CD4-positive, alpha-beta T cell (primary cell): ENCODE measurements around the gene SORCS2. TPM values are rescaled to one million over a fixed set of nuclear protein-coding genes. Genes with fewer than 3 reads are reported as not detected.

Source experiments
- ATAC-seq: fragments of 200-7000 bp; cut with Tn5 transposase; one replicate; pipeline ENCODE4 v1.10.0; 2022; ENCODE audit warnings: mild to moderate bottlenecking; ENCODE audit not compliant: poor library complexity
- CTCF ChIA-PET: fragments of 350-600 bp; sonication (Branson Sonifier 250); formaldehyde crosslinking; loops from one replicate; lab custom pipeline; 2021; ENCODE audit warnings: antibody characterized with exemption, inconsistent platforms; lab: Charles Lee
- POLR2A ChIA-PET: fragments of 350-600 bp; sonication (Branson Sonifier 250); formaldehyde crosslinking; loops from one replicate; lab custom pipeline; 2021; ENCODE audit warnings: antibody characterized with exemption, inconsistent platforms; lab: Charles Lee
- DNase-seq, 14 experiments: peaks; one replicate each; pipeline ENCODE4 v3.0.0-alpha.2; 2013 to 2020; ENCODE audit warnings: mixed read lengths in 2 of 14
- H3K27ac ChIP-seq, 2 donors: one replicate each; pipeline versions ENCODE4 v1.5.1 to v1.7.0; 2013; ENCODE audit warnings: low read length in 2 of 2, low read depth in 1 of 2, mild to moderate bottlenecking in 1 of 2
- H3K27me3 ChIP-seq, 2 experiments: 1 replicate in 1 of 2; 2 replicates in 1 of 2; pipeline versions ENCODE4 v1.6.1 to v1.7.0; 2013; ENCODE audit warnings: low read length in 2 of 2, control low read depth in 1 of 2, mild to moderate bottlenecking in 1 of 2, moderate library complexity in 1 of 2; ENCODE audit not compliant: insufficient read depth in 2 of 2, control insufficient read depth in 1 of 2
- H3K36me3 ChIP-seq: one replicate; pipeline ENCODE4 v1.6.1; 2013; ENCODE audit warnings: low read length, control low read depth; ENCODE audit not compliant: insufficient read depth
- H3K4me1 ChIP-seq: one replicate; pipeline ENCODE4 v1.6.1; 2013; ENCODE audit warnings: low read length, control low read depth; ENCODE audit not compliant: insufficient read depth
- H3K4me3 ChIP-seq: one replicate; pipeline ENCODE4 v1.5.1; 2013; ENCODE audit warnings: mild to moderate bottlenecking, low read length, moderate library complexity
- H3K9me3 ChIP-seq, 2 experiments: 1 replicate in 1 of 2; 2 replicates in 1 of 2; pipeline versions ENCODE4 v1.6.1 to v1.7.0; 2013; ENCODE audit warnings: low read length in 2 of 2, mild to moderate bottlenecking in 2 of 2, control low read depth in 1 of 2, moderate library complexity in 1 of 2; ENCODE audit not compliant: control insufficient read depth in 1 of 2, insufficient read depth in 1 of 2
- H3K27ac Mint-ChIP-seq: one replicate; pipeline ENCODE4 v1.8.0; 2020; ENCODE audit warnings: mixed read lengths
- H3K27me3 Mint-ChIP-seq: one replicate; pipeline ENCODE4 v1.8.0; 2021; ENCODE audit warnings: mixed read lengths
- H3K36me3 Mint-ChIP-seq: one replicate; pipeline ENCODE4 v1.8.0; 2021; ENCODE audit warnings: low read depth, mixed read lengths
- H3K4me1 Mint-ChIP-seq: one replicate; pipeline ENCODE4 v1.8.0; 2021; ENCODE audit warnings: low read depth, mixed read lengths
- H3K4me3 Mint-ChIP-seq: one replicate; pipeline ENCODE4 v1.8.0; 2020; ENCODE audit warnings: mild to moderate bottlenecking, mixed read lengths
- H3K9me3 Mint-ChIP-seq: one replicate; pipeline ENCODE4 v1.8.0; 2020; ENCODE audit warnings: mixed read lengths
- intact Hi-C, 2 experiments: fragments of 100-400 bp; cut with DNase I in 1 of 2; cut with micrococcal nuclease in 1 of 2; formaldehyde crosslinking; loops; one replicate each; pipeline versions ENCODE4 v1.15.1 to v1.9.0; 2023 to 2025; cut with DNase I, micrococcal nuclease
- total RNA-seq, 174 experiments: library from RNA in 2 of 174; stranded (reverse) in 2 of 174; gene quantifications; one replicate each; pipeline ENCODE4 v1.2.3 and lab custom pipeline; 2021 to 2026
- TF ChIP-seq, protein P1 (sequence below): fragments of 200-600 bp; IDR thresholded peaks from one replicate; pipeline ENCODE4 v1.8.0; 2022; ENCODE audit warnings: antibody characterized with exemption, mild to moderate bottlenecking

SORCS2 gene
- total RNA-seq, 2 experiments from 2014 or later, result not detected

DNA sequence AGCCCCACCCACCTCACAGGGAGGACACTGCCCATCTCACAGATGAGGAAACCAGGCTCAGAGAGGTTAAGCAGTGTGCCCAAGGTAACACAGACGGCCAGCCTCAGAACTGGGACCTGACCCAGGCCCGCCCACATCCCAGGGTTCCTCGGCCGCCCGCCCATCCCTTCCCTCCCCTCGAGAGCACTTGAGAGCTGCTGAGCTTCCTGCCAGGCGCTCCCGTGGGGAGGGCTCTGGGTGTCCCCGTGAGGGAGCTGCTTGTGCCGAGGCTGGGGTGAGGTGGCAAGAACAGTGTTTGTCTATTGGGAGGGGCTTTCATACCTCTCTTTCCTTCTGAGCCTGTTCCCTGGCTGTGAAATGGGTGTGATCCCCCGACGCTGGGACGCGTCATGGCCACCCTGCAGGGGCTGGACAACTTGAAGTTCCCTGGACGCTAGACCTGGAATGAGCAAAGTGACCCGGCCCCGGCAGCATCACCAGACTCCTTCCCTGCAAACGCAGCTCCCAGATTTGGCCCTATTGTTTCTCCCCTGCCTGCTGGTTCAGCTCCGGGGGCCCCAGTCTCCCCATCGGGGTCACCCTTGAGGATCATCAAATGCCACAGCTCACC is 542.4 kb downstream of the SORCS2 start:
- ATAC-seq (no peak), DNase-seq (no peak)
- Histone ChIP-seq H3K27ac (no peak overlapping the region), H3K27me3 (no peaks in the 10 kb centered on the region), H3K9me3 (peaks cover 0 to 29% of the 10 kb centered on the region in 2 experiments), H3K4me1 (no peaks in the 10 kb centered on the region), H3K4me3 (no peak overlapping the region), H3K36me3 (no peaks in the 10 kb centered on the region)
- no peak overlapping the region for H3K4me3 Mint-ChIP-seq
- no peaks in the 10 kb centered on the region for H3K9me3 Mint-ChIP-seq
- H3K36me3 Mint-ChIP-seq, result no peaks in the 10 kb centered on the region
- CTCF ChIA-PET, result no interaction called here
- TF ChIP-seq, protein P1, sequence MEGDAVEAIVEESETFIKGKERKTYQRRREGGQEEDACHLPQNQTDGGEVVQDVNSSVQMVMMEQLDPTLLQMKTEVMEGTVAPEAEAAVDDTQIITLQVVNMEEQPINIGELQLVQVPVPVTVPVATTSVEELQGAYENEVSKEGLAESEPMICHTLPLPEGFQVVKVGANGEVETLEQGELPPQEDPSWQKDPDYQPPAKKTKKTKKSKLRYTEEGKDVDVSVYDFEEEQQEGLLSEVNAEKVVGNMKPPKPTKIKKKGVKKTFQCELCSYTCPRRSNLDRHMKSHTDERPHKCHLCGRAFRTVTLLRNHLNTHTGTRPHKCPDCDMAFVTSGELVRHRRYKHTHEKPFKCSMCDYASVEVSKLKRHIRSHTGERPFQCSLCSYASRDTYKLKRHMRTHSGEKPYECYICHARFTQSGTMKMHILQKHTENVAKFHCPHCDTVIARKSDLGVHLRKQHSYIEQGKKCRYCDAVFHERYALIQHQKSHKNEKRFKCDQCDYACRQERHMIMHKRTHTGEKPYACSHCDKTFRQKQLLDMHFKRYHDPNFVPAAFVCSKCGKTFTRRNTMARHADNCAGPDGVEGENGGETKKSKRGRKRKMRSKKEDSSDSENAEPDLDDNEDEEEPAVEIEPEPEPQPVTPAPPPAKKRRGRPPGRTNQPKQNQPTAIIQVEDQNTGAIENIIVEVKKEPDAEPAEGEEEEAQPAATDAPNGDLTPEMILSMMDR, result no peak
- intact Hi-C loops, result no loop called here
- no peaks in the 10 kb centered on the region for H3K4me1 Mint-ChIP-seq
- POLR2A ChIA-PET, result no interaction called here
- no peak overlapping the region for H3K27ac Mint-ChIP-seq
- H3K27me3 Mint-ChIP-seq, result no peaks in the 10 kb centered on the region

DNA sequence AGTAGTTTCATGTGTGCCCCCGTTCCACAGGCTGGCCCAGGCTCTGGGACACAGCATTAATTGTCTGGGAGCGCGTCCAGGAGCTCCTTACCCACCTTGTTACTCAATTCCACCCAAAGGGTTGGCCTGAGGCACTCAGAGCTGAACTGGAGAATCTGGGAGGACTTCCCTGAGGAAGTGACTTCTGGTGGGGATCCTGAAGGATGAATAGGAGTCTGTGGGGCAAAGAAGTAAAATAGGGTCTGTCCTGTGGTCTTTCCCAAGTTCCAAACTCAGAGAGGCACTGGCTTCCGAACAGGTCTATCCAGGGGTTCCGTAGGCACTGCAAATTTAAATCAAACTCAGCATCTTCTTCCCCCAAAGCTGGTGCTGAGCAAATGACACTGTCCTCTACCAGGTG is 543.1 kb downstream of the SORCS2 start:
- CTCF ChIA-PET, result no interaction called here
- POLR2A ChIA-PET, result no interaction called here
- Mint-ChIP-seq H3K27me3 (no peaks in the 10 kb centered on the region), H3K4me3 (no peak overlapping the region), H3K36me3 (no peaks in the 10 kb centered on the region), H3K9me3 (no peaks in the 10 kb centered on the region), H3K27ac (no peak overlapping the region), H3K4me1 (no peaks in the 10 kb centered on the region)
- Histone ChIP-seq H3K4me3 (no peak overlapping the region), H3K27ac (no peak overlapping the region), H3K27me3 (no peaks in the 10 kb centered on the region), H3K4me1 (no peaks in the 10 kb centered on the region), H3K9me3 (peaks cover 0 to 29% of the 10 kb centered on the region in 2 experiments), H3K36me3 (no peaks in the 10 kb centered on the region)
- no peak for ATAC-seq
- DNase-seq, result no peak
- TF ChIP-seq, protein P1, result no peak
- intact Hi-C loops, result no loop called here

DNA sequence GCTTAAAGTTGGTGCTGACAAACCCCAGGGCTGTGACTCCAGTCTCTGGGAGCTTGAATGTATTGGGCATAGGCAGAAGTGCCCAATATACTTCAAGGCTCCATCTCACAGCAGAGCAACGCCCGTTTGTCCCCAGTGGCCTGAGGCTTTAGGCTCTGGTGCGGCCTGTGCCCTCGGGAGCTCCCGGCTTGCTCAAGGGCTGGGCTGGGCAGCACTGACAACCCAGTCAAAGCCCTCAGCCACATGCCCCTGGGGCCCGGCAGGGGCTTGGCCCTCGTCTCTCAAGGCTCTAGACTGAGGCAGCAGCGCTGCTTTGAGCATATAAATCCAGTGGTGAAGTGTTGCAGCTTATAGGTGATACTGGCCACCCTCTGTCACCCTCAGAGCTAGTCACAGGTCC is 543.6 kb downstream of the SORCS2 start:
- no peak overlapping the region for H3K27ac Mint-ChIP-seq
- ChIA-PET POLR2A (no interaction called here), CTCF (no interaction called here)
- no peaks in the 10 kb centered on the region for H3K27me3 Mint-ChIP-seq
- no peaks in the 10 kb centered on the region for H3K36me3 ChIP-seq
- no peak for ATAC-seq
- no peak overlapping the region for H3K4me3 Mint-ChIP-seq
- H3K36me3 Mint-ChIP-seq, result no peaks in the 10 kb centered on the region
- H3K4me1 Mint-ChIP-seq, result no peaks in the 10 kb centered on the region
- H3K9me3 Mint-ChIP-seq, result no peaks in the 10 kb centered on the region
- no peaks in the 10 kb centered on the region for H3K4me1 ChIP-seq
- DNase-seq, result no peak
- H3K27ac ChIP-seq, result no peak overlapping the region
- H3K9me3 ChIP-seq, result peaks cover 0 to 29% of the 10 kb centered on the region in 2 experiments
- TF ChIP-seq, protein P1, result no peak
- no peak overlapping the region for H3K4me3 ChIP-seq
- intact Hi-C loops, result no loop called here
- H3K27me3 ChIP-seq, result no peaks in the 10 kb centered on the region
